ENCODE measurements around the gene PDLIM5. TPM values are rescaled to one million over a fixed set of nuclear protein-coding genes. Genes with fewer than 3 reads are reported as not detected.

The PDLIM5 gene
- total and polyA plus RNA-seq, 11 donors = 262 to 1,378 (median 1,035) TPM

GRCh38 chr4:94629837-94630236, 178.1 kb downstream of the PDLIM5 start:
- DNase-seq (no peak), ATAC-seq (no peak)
- TF ChIP-seq POLR2A (IDR thresholded peaks at IDR 0.05) (no peak), CTCF (IDR thresholded peaks at IDR 0.05) (no peak)
- H3K4me3 ChIP-seq = no peak overlapping the region
- WGBS, 4 donors = 63 to 70% (median 66%) methylated on average over 2 of the region's 2 CpGs
- H3K27ac ChIP-seq = no peak overlapping the region
- H3K9me3 ChIP-seq = no peaks in the 10 kb centered on the region
- peaks cover 0 to 15% (median 0%) of the 10 kb centered on the region in 12 donors for H3K4me1 ChIP-seq
- intact Hi-C loops (cut with DNase I) = loop anchor here in 6 of 10 donors (10.0 kb wide), 4 partner anchors 325 to 495 kb away; no protein-coding TSS in a partner anchor
- H3K36me3 ChIP-seq = peaks cover 0 to 92% (median 21%) of the 10 kb centered on the region in 9 donors
- no peaks in the 10 kb centered on the region for H3K27me3 ChIP-seq

DNA sequence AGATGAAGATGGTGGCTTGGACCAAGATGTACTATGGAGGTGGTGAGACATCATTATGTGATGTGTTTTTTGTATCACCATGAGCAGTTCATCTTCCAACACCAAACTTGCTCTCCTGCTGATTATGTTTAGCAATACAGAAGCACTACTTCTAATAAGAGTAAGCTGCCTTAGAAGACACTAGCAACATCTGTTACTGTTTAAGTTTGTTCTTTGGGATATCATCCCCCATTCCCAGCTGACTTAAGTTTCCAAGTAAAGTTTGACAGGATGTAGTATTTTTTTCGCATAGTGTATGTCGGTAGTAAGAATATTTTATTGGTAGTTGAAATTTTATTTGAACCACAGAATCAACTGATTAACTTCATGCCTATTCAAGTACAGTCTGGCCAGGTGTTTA, 182.5 kb downstream of the PDLIM5 start:
- H3K9me3 ChIP-seq = no peaks in the 10 kb centered on the region
- no peaks in the 10 kb centered on the region for H3K27me3 ChIP-seq
- intact Hi-C loops (cut with DNase I) = no loop called here
- peaks cover 0 to 36% (median 1%) of the 10 kb centered on the region in 12 donors for H3K4me1 ChIP-seq
- no peak overlapping the region for H3K4me3 ChIP-seq
- H3K36me3 ChIP-seq = peaks cover 0 to 76% (median 8%) of the 10 kb centered on the region in 9 donors
- no peak for TF ChIP-seq CTCF (IDR thresholded peaks at IDR 0.05)
- no peak overlapping the region for H3K27ac ChIP-seq
- 76 to 78% (median 77%) methylated on average over 2 of the region's 2 CpGs for WGBS, 4 donors
- no peak for ATAC-seq
- no peak for DNase-seq

- no peak overlapping the region for H3K27ac ChIP-seq
Observed at GRCh38 chr4:94635177-94635576, 183.4 kb downstream of the PDLIM5 start.

DNA sequence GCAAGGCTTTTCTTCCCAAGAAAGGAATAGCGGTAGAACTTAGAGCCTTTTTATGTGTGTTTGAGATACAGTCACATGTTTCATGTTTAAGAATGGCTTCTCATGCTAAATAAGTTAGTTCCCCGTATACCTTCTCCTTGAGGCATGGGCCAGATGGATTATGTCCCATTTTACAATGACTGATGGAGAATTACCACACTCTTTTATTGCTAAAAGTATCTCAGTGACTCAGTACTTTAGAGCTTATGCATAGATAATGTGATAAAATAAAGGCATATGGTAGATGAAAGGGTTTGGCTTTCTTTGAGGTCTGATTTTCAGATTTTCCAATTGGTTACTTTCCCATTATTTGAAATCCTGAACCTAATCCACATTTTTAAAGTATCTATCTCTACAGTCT, 184.3 kb downstream of the PDLIM5 start:
- intact Hi-C loops (cut with DNase I) = no loop called here
- Histone ChIP-seq H3K4me3 (no peak overlapping the region), H3K9me3 (no peaks in the 10 kb centered on the region), H3K36me3 (peaks cover 0 to 78% (median 17%) of the 10 kb centered on the region in 9 donors), H3K27ac (no peak overlapping the region), H3K4me1 (peaks cover 0 to 44% (median 5%) of the 10 kb centered on the region in 12 donors), H3K27me3 (no peaks in the 10 kb centered on the region)
- 80 to 91% (median 84%) methylated on average over 2 of the region's 2 CpGs for WGBS, 4 donors
- DNase-seq = no peak
- TF ChIP-seq POLR2A (IDR thresholded peaks at IDR 0.05) = no peak
- no peak for TF ChIP-seq CTCF (IDR thresholded peaks at IDR 0.05)
- no peak for ATAC-seq

More at GRCh38 chr4:94635177-94635576, 183.4 kb downstream of the PDLIM5 start:
- DNase-seq (no peak), ATAC-seq (no peak)
- TF ChIP-seq CTCF (IDR thresholded peaks at IDR 0.05) = no peak
- no peak for TF ChIP-seq POLR2A (IDR thresholded peaks at IDR 0.05)
- intact Hi-C loops (cut with DNase I) = no loop called here
- Histone ChIP-seq H3K27me3 (no peaks in the 10 kb centered on the region), H3K9me3 (no peaks in the 10 kb centered on the region), H3K4me3 (no peak overlapping the region), H3K4me1 (peaks cover 0 to 44% (median 4%) of the 10 kb centered on the region in 12 donors), H3K36me3 (peaks cover 0 to 76% (median 14%) of the 10 kb centered on the region in 9 donors)
- 72 to 88% (median 86%) methylated on average over 2 of the region's 2 CpGs for WGBS, 4 donors
